GM18508 (cell line): Measurements from ENCODE around the gene C11orf21.
"Not testable (repeated sequence)": the region's sequence is repeated elsewhere in the genome, so short reads cannot be mapped to it uniquely, and the experiment has no call there.

Source experiments
- ATAC-seq: cut with Tn5 transposase; IDR thresholded peaks from one replicate; pipeline ENCODE4 v1.9.1; 2021; ENCODE audit warnings: moderate number of reproducible peaks; ENCODE audit not compliant: insufficient read depth, unreplicated experiment

Gene C11orf21

DNA sequence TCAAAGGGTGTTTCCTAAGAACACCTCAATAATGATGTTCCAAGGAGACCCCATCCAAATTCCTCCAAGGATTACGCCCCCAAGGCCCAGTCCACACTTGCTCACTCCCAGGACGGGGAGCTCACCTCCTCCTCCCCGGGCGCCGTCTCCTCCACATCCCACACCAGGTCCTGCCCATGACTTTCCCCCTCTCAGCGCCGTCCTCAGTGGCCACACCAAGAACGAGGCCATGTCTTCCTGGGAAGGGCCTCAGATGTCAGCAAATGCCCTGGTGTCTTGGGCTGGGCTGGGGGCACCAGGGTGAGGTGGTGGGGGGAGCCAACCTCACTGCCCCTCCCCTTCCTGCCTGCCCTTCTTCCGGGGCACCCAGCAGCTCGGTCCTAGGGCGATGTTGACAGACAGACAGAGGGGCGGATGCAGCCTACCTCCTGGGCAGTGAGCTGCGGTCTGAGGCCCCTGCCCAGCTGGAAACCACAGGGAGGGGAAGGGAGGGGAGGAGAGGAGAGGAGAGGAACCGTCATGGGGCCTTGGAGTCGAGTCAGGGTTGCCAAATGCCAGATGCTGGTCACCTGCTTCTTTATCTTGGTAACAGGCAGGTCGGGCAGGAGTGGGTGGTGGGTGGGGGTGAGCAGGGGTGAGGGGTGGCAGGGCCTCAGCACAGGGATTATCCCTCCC is at the start of gene C11orf21, which contains the start of gene TSPAN32:
Gene C11orf21 (minus strand): TSS at position 288 of the 675 bp plus-strand sequence. CDS start 110 bp downstream, at position 178.
Gene TSPAN32 (plus strand): TSS at position 383 of the 675 bp plus-strand sequence. CDS start 137 bp downstream, at position 520.
- no peak for ATAC-seq

DNA sequence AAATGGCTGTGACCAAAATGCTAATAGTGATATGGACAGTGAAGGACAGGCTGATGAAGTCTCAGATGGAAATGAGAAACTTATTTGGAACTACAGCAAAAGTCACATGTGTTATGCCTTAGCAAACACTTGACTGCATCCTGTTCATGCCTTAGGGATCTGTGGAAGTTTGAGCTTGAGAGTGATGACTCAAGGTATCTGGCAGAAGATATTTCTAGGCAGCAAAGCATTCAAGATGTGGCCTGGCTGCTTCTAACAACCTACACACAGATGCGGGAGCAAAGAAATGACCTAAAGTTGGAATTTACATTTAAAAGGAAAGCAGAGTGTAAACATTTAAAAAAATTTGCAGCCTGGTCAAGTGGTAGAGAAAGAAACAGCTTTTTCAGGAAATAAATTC is 47.3 kb upstream of the C11orf21 start:
- ATAC-seq = no peak

DNA sequence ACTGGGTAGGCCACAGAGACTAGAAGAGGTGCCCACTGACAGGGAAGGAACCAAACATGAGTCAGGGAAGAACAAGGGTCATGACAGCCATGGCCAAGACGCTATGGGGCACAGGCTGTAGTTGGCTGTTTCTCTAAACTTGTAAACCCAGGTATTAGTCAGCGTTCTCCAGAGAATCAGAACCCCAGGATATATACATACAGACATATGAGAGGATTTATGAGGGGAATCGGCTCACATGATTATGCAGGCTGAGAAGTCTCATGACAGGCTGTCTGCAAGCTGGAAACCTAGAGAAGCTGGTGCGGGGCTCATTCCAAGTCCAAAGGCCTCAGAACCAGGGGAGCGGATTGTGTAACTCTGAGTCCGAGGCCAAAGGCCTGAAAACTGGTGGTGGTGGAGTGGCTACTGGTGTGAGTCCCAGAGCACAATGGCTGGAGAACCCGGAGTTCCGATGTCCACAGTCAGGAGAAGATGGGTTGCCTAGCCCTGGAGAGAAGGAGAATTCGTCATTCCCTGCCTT is 45.7 kb upstream of the C11orf21 start:
- no peak for ATAC-seq

DNA sequence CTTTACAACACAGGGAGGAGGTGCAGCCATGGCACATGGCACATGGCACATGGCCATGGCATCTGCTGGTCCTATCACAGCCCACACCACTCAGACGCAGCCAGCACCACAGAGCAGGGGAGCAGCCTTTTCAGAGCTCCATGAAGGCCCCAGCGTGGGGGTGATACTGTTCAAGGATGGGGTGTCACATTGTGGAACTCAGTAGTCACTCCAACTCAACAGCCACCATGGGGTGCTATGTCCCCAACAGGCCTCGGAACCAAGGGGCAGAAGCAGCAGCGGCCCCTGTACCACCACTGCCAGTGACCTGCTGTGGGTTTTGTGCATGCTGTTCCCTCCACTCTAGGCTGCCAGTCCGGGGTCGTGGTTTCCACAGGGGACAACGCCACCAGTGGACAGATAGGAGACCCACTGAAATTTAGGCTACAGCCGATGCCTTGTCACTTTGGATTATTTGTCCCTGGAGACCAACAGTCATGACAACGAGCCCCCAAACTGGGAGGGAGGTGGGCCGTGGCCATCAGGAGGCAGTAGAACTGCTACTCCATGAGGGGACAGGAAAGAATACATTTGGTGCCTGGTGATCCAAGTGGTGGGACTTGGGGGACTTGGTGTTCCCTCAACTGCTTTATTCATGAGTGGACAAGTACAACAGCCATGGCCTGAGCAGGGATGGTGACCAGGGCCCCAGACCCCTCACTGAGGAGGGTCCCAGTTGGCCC is 45.0 kb upstream of the C11orf21 start:
- no peak for ATAC-seq

DNA sequence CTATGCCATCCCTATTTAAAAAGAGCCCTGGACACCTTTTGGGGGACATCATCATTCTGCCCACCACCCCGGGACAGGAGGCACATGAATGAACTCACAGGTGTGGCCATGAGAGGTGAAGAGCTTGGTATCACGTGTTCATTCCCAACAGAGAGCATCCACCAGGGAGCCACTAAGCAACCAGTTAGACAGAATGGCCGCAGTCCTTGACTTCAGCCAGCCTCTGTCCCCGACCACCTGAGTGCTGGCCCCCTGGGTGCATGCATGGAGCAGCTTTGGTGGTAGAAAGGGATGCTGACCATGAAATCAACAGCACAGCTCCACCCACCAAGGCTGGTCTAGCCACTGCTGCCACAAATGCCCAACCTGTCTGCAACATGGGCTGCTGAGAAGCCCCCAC is 44.3 kb upstream of the C11orf21 start:
- ATAC-seq = no peak

DNA sequence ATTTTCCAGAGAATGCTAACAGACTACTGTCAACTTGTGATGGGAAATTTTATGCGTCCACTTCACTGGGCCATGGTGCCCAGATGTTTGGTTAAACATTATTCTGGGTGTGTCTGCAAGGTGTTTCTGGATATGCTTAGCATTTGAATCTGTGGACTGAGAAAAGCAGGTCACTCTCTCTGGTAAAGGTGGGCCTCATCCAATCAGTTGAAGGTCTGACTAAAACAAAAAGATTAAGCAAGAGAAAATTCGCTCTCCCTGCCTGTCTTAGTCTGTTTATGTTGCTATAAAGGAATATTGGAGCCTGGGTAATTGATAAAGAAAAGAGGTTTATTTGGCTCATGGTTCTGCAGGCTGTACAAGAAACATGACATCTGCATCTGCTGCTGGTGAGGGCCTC is 43.3 kb upstream of the C11orf21 start:
- ATAC-seq = no peak

DNA sequence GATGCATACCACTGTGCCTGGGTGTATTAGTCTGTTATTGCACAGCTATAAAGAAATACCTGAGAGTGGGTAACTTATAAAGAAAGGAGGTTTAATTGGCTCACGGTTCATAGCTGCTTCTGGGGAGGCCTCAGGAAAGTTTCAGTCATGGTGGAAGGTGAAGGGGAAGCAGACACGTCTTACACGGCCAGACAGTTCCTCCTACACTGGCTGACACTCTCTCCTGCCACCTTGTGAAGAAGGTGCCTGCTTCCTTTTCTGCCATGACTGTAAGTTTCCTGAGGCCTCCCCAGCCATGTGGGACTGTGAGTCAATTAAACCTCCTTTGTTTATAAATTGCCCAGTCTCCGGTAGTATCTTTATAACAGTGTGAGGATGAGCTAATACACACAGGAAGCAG is 41.8 kb upstream of the C11orf21 start:
- no peak for ATAC-seq

DNA sequence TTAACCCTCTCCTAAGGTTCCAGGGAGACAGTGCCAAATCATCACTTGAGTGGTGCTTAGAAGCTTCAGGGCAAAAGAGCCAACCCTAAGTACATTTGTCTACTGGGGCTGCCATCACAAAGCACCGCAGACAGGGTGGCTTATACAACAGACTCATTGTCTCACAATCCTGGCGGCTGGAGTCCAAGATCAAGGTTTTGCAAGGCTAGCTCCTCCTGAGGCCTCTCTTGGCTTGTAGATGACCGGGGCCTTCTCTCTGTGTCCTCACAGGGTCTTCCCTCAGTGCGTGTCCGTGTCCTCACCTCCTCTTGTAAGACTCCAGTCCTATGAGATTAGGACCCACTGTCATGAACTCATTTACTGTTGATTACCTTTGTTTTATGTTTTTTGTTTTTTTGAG is 41.3 kb upstream of the C11orf21 start:
- no peak for ATAC-seq

DNA sequence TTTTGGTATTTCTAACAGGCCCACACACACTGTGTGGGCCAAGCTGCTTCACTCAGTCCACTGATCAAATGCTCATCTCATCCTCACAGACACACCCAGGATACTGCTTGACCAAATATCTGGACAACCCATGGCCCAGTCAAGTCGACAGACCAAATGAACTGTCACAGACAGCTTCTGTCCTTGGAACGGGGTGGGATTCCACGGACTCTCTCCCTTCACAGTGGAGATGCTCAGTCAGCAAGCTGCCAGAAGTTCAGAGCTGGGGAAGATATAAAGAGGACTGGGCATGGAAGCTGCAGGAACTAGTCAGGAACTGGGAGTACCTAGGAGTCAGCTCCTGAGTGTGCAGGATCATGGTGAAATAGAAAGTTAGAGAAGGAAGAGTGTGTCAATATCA is 40.8 kb upstream of the C11orf21 start:
- no peak for ATAC-seq

DNA sequence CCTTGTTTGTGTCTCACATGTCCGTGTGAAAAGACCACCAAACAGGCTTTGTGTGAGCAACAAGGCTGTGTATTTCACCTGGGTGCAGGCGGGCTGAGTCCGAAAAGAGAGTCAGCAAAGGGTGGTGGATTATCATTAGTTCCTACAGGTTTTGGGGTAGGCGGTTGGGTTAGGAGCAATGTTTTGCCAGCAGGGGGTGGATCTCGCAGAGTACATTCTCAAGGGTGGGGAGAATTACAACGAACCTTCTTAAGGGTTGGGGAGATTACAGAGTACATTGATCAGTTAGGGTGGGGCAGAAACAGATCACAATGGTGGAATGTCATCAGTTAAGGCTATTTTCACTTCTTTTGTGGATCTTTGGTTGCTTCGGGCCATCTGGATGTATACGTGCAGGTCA is 37.0 kb upstream of the C11orf21 start:
- ATAC-seq = not testable (repeated sequence)

DNA sequence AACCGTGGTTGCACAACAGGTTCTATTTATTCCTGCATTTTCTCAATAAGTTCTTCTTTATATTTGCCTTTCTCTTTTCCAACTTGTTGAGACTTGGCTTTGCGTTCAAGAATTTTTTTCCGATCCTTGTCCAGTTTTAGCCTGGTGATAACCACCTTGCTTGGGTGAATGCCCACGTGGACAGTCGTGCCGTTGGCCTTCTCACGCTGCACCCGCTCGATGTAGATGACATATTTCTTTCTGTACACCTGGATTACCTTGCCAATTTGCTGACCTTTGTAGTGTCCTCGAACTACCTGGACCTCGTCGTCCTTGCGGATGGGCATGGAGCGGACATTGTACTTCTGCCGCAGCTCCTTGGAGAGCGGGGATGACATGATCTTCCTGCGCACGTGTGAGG is 33.6 kb upstream of the C11orf21 start:
- ATAC-seq = not testable (repeated sequence)

DNA sequence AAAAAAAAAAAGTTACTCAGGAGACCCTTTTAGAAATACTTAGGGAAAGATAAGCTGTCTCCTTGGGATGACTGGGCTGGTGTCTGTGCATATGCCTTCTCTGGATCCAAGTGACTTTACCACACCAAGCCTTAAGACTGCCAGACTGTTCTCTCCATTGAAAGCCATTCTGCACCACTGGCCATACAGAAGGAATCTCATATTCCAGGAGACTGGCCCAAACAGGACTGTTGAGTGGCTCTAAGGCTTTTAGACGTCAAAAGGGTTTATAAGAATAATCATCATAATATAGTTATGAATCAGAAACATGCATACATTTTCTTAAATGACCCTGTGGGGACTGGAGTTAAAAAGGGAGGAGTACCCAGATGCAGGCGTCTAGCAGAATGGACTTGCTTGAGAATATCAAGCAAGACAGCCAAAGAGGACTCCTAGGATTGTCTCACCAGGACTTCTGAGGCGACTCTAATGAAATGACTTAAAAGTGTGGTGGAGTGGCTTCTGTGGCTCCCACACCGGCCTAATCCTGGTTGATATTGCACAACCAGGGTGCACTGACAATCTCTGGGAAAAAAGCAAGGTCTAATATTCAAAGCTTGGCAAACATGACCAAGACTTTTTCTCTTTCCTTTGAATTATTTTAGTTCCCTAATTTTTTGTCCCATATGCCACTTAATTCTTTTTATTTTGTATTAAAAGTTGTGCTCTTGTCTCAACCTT is 31.9 kb upstream of the C11orf21 start:
- ATAC-seq = not testable (repeated sequence)

DNA sequence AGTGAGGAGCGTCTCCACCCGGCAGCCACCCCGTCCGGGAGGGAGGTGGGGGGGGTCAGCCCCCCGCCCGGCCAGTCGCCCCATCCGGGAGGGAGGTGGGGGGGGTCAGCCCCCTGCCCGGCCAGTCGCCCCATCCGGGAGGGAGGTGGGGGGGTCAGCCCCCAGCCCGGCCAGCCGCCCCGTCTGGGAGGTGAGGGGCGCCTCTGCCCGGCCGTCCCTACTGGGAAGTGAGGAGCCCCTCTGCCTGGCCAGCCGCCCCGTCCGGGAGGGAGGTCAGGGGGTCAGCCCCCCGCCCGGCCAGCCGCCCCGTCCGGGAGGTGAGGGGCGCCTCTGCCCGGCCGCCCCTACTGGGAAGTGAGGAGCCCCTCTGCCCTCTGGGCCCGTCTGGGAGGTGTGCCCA is 30.9 kb upstream of the C11orf21 start:
- not testable (repeated sequence) for ATAC-seq

DNA sequence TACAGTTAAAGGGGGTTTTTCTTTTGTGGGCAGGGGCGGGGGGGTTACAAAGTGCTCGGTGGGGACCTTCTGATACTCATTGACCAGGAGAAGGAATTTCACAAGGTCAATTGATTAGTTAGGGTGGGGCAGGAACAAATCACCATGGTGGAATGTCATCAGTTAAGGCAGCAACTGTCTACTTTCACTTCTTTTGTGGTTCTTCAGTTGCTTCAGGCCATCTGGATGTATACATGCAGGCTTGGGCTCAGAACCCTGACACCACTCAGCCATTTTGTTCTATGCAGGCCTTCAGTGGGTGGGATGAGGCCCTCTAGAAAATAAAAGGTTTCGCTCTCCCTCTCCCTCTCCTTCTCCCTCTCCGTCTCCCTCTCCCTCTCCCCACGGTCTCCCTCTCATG is 29.7 kb upstream of the C11orf21 start:
- no peak for ATAC-seq

DNA sequence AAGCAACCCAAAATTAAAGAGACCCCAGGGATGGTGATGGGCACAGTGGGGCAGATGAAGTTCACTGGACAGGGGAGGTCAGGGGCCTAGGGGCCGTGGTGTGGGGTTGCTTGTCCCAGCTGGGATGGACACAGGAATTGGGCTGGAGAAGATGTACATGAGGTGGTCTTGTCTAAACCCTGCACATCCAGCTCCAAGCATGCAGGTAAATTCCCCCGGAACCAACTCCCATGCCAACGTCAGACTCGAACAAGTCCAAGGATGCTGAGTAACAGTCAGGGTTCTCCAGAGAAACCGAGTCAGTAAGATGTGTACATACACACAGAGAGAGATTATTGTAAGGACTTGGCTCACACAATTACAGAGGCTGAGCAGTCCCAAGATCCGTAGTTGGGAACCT is 29.0 kb upstream of the C11orf21 start:
- no peak for ATAC-seq

DNA sequence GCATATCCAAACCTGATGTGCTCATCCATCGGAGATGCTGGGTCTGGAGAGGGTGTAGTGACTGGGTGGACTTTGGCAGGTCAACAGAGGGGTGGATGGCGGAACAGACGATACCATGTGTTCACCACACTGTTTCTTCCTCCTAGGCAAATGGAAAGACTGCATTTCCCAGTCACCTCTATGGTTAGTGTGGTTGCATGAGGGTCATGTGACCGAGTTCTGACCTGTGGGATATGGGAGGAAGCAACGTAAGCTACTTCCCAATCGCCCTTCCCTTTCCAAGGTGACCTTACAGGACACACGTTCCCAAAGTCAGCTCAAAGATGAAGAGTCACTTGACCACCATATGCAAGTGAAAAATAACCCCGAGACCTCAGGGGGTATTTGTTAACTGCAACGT is 27.8 kb upstream of the C11orf21 start:
- ATAC-seq = no peak

DNA sequence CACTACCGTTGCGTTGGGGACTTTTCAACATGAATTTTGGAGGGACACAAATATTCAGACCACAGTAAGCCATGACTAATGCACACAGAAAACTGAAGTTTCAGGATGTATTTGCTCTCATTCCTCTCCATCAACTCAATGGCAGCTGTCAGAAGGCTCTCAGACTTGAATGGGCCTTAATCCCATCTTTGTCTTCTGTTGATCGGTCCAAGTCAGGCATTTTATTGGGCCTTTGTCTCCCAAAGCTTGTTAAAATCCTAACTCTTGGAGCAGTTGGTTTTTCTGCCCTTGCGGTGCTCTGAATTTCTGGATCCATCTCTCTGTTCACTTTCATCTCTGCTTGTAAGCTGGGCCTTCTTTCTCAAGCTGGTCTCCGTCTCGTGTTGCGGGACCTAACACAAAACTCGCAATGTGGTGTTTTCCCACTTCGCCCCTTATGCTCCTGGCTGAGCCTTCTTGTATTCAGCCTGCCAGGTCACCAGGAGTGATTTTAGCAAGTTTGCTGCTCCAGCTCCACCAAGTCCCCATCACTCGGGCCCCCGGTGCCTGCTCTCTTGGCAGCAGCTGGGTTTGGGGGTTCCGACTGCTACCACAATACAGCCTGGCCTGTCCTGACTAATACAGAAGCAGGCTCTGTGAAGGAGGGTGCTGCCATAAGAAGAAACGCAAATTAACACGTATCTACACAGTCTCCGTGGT is 27.1 kb upstream of the C11orf21 start:
- no peak for ATAC-seq

DNA sequence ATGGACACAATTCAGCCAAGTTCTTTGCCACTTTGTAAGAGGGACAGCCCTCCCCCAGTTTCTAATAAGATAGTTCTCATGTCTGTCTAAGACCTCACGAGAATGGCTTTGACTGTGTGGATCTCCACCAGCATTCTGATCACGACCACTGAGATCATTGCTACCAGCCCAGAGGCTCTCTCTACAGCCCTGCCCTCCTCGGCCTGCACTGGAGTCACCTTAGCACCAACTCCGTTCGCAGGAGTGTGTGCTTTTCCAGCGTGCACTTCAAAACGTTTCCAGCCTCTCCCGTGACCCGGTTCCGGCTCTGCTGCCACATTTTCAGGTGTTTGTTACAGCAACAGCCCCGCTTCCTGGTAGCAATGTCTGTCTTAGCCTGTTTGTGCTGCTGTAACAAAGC is 26.3 kb upstream of the C11orf21 start:
- no peak for ATAC-seq

DNA sequence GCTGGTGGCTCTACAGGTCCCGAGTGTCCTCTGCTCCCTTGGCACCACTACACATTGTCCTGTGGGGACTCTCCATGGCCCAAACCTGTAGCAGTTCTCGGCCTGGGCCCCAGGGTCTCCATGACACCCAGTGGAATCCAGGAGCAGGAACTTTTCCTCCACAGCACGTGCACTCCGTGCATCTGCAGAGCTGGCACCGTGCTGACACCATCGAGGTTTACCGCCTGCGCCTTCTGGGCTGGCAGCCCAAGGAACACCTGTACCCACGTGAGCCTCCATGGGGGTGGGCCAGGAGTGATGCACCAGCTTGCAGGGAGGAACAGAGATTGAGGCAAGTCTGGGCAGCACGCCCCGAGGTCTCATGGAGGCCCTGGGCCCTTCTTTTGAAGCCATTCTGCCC is 25.3 kb upstream of the C11orf21 start:
- no peak for ATAC-seq

DNA sequence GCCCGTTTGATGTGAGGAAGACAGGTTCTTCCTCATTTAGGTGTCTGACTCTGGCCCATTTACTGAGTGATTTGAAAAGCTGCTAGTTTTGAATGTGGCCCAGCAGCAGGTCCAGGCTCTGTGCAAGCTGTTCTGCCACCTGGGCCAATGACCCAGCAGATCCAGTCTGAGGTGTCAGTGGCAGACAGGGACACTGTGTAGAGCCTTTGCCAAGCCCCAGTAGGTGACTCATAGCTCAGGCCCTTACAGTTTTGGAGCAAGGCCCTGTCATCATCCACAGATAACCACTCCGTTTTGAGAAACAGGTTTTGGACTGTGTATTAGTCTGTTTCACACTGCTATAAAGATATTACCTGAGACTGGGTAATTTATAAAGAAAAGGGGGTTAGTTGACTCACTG is 24.0 kb upstream of the C11orf21 start:
- no peak for ATAC-seq
